GM23338 (cell line): ENCODE measurements around the gene EP300. TPM values are rescaled to one million over a fixed set of nuclear protein-coding genes. Genes with fewer than 3 reads are reported as not detected.
A peak's percentile ranks its signal among the peaks of the same experiment; 100 is the strongest.
"Not testable (repeated sequence)": the region's sequence is repeated elsewhere in the genome, so short reads cannot be mapped to it uniquely, and the experiment has no call there.

Experiments
- ATAC-seq: fragments of 200-7000 bp; cut with Tn5 transposase; 3 replicates; pipeline ENCODE4 v1.9.1; 2020
- DNase-seq: peaks from one replicate; pipeline ENCODE4 v3.0.0-alpha.2; 2015; ENCODE audit warnings: low spot score
- H2AFZ ChIP-seq: fragments of 200-600 bp; sonication (generic); 2 replicates; pipeline ENCODE4 v1.8.0; 2016; ENCODE audit warnings: antibody characterized with exemption, mild to moderate bottlenecking, moderate library complexity
- H3F3A ChIP-seq: fragments of 200-600 bp; sonication (generic); replicated peaks from 2 replicates; pipeline ENCODE4 v1.8.0; 2017; ENCODE audit warnings: antibody characterized with exemption, mixed run types, low read depth
- H3K27ac ChIP-seq: fragments of 200-600 bp; sonication (generic); 2 replicates; pipeline ENCODE4 v1.6.1; 2016; ENCODE audit warnings: low read depth
- H3K27me3 ChIP-seq: fragments of 200-600 bp; sonication (generic); 2 replicates; pipeline ENCODE4 v1.8.0; 2016; ENCODE audit warnings: mild to moderate bottlenecking, mixed run types, moderate library complexity; ENCODE audit not compliant: insufficient read depth
- H3K36me3 ChIP-seq: fragments of 200-600 bp; sonication (generic); 2 replicates; pipeline ENCODE4 v1.8.0; 2016; ENCODE audit warnings: mild to moderate bottlenecking; ENCODE audit not compliant: insufficient read depth
- H3K4me1 ChIP-seq: fragments of 200-600 bp; sonication (generic); 2 replicates; pipeline ENCODE4 v1.8.0; 2016; ENCODE audit warnings: mild to moderate bottlenecking, moderate library complexity; ENCODE audit not compliant: insufficient read depth
- H3K4me2 ChIP-seq: fragments of 200-600 bp; sonication (generic); 2 replicates; pipeline ENCODE4 v1.7.1; 2017; ENCODE audit warnings: mixed run types
- H3K4me3 ChIP-seq: fragments of 200-600 bp; sonication (generic); 2 replicates; pipeline ENCODE4 v1.6.1; 2016; ENCODE audit warnings: mixed run types
- H3K79me2 ChIP-seq: fragments of 200-600 bp; sonication (generic); replicated peaks from 2 replicates; pipeline ENCODE4 v1.8.0; 2017; ENCODE audit warnings: mild to moderate bottlenecking; ENCODE audit not compliant: insufficient read depth
- H3K9me2 ChIP-seq: fragments of 200-600 bp; sonication (generic); 2 replicates; pipeline ENCODE4 v1.8.0; 2017; ENCODE audit not compliant: insufficient read depth
- H4K20me1 ChIP-seq: fragments of 200-600 bp; sonication (generic); replicated peaks from 2 replicates; pipeline ENCODE4 v1.8.0; 2017; ENCODE audit warnings: mild to moderate bottlenecking; ENCODE audit not compliant: insufficient read depth
- H3K27ac Mint-ChIP-seq: 2 replicates; pipeline ENCODE4 v1.8.0; 2020; ENCODE audit warnings: inconsistent platforms, mild to moderate bottlenecking, moderate library complexity, mixed read lengths
- H3K27me3 Mint-ChIP-seq: 3 replicates; pipeline ENCODE4 v1.8.0; 2022; ENCODE audit warnings: low read depth, mild to moderate bottlenecking, moderate library complexity, mixed read lengths, inconsistent platforms; ENCODE audit not compliant: insufficient read depth, poor library complexity
- H3K36me3 Mint-ChIP-seq: 3 replicates; pipeline ENCODE4 v1.8.0; 2021; ENCODE audit warnings: low read depth, mild to moderate bottlenecking, inconsistent platforms, moderate library complexity, mixed read lengths
- H3K4me1 Mint-ChIP-seq: 3 replicates; pipeline ENCODE4 v1.8.0; 2020; ENCODE audit warnings: mild to moderate bottlenecking, inconsistent platforms, mixed read lengths
- H3K4me3 Mint-ChIP-seq: 3 replicates; pipeline ENCODE4 v1.8.0; 2021; ENCODE audit warnings: moderate library complexity, mild to moderate bottlenecking, inconsistent platforms, mixed read lengths
- H3K9me3 Mint-ChIP-seq: 3 replicates; pipeline ENCODE4 v1.8.0; 2020; ENCODE audit warnings: moderate library complexity, mild to moderate bottlenecking, inconsistent platforms, mixed read lengths
- CTCF ChIP-seq, 2 experiments: fragments of 200-600 bp in 1 of 2; sonication (generic) in 1 of 2; conservative IDR thresholded peaks; 2 replicates each; pipeline versions ENCODE4 v1.5.1 to v1.6.1; 2016 to 2017; ENCODE audit warnings: antibody characterized with exemption in 2 of 2, low read depth in 2 of 2, mild to moderate bottlenecking in 2 of 2, moderate library complexity in 1 of 2
- polyA plus RNA-seq: library from polyadenylated mRNA; unstranded; fragments of >200 nt; fragmentation: Nextera tagmentation; extraction: Ambion mirVana; gene quantifications from 2 replicates; pipeline ENCODE4 v1.2.1, GENCODE V29; 2016
- total RNA-seq: library from RNA; depleted of rRNA; stranded (reverse); fragments of >200 nt; shearing (Covaris generic); gene quantifications from 2 replicates; pipeline ENCODE4 v1.2.3, GENCODE V29; 2014
- TF ChIP-seq, protein P1 (sequence below): fragments of 250-450 bp; sonication (Bioruptor Pico); IDR thresholded peaks from 2 replicates; pipeline ENCODE4 v1.5.0; 2020; ENCODE audit warnings: mild to moderate bottlenecking, moderate library complexity
- TF ChIP-seq, protein P2 (sequence below): IDR thresholded peaks from 2 replicates; pipeline ENCODE4 v1.6.1; 2016; ENCODE audit warnings: antibody characterized with exemption

EP300 gene
- total and polyA plus RNA-seq, 2 experiments from 2014 or later: 40.7 to 129 TPM

DNA sequence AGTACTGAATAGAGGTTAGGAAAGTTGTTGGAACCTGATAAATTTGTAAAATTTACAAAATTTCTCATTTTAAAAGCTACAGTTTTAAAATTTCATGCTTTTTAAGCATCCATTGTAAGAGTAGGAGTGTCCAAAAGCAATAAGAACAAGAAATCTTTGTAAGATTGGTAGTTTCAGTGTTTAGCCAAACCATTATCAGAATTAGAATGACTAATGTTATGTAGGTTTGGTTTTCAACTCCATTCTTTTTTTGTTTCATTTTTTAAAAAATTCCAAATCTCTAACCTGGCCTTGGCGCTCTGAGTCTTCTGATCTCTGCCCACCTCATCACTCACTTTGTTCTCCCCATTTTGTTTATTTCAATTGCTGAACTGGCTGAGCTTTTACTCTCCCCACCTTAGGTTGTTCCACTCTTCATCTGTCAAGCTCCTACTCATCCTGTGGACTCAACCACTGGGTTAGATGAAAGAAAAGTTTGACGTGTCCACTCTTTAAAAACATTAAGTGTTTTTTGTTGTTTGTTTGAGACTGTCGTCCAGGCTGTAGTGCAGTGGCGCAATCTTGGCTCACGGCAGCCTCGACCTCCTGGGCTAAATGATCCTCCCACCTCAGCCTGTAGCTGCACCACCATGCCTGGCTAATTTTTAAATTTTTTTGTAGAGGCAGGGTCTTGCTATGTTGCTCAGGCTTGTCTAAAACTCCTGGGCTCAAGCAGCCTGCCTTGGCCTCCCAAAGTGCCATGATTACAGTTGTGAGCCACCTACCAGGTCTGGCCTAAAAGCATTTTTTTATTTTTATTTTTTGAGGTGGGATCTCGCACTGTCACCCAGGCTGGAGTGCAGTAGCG lies 14.0 kb downstream of the EP300 start (continued):
- TF ChIP-seq, protein P1, sequence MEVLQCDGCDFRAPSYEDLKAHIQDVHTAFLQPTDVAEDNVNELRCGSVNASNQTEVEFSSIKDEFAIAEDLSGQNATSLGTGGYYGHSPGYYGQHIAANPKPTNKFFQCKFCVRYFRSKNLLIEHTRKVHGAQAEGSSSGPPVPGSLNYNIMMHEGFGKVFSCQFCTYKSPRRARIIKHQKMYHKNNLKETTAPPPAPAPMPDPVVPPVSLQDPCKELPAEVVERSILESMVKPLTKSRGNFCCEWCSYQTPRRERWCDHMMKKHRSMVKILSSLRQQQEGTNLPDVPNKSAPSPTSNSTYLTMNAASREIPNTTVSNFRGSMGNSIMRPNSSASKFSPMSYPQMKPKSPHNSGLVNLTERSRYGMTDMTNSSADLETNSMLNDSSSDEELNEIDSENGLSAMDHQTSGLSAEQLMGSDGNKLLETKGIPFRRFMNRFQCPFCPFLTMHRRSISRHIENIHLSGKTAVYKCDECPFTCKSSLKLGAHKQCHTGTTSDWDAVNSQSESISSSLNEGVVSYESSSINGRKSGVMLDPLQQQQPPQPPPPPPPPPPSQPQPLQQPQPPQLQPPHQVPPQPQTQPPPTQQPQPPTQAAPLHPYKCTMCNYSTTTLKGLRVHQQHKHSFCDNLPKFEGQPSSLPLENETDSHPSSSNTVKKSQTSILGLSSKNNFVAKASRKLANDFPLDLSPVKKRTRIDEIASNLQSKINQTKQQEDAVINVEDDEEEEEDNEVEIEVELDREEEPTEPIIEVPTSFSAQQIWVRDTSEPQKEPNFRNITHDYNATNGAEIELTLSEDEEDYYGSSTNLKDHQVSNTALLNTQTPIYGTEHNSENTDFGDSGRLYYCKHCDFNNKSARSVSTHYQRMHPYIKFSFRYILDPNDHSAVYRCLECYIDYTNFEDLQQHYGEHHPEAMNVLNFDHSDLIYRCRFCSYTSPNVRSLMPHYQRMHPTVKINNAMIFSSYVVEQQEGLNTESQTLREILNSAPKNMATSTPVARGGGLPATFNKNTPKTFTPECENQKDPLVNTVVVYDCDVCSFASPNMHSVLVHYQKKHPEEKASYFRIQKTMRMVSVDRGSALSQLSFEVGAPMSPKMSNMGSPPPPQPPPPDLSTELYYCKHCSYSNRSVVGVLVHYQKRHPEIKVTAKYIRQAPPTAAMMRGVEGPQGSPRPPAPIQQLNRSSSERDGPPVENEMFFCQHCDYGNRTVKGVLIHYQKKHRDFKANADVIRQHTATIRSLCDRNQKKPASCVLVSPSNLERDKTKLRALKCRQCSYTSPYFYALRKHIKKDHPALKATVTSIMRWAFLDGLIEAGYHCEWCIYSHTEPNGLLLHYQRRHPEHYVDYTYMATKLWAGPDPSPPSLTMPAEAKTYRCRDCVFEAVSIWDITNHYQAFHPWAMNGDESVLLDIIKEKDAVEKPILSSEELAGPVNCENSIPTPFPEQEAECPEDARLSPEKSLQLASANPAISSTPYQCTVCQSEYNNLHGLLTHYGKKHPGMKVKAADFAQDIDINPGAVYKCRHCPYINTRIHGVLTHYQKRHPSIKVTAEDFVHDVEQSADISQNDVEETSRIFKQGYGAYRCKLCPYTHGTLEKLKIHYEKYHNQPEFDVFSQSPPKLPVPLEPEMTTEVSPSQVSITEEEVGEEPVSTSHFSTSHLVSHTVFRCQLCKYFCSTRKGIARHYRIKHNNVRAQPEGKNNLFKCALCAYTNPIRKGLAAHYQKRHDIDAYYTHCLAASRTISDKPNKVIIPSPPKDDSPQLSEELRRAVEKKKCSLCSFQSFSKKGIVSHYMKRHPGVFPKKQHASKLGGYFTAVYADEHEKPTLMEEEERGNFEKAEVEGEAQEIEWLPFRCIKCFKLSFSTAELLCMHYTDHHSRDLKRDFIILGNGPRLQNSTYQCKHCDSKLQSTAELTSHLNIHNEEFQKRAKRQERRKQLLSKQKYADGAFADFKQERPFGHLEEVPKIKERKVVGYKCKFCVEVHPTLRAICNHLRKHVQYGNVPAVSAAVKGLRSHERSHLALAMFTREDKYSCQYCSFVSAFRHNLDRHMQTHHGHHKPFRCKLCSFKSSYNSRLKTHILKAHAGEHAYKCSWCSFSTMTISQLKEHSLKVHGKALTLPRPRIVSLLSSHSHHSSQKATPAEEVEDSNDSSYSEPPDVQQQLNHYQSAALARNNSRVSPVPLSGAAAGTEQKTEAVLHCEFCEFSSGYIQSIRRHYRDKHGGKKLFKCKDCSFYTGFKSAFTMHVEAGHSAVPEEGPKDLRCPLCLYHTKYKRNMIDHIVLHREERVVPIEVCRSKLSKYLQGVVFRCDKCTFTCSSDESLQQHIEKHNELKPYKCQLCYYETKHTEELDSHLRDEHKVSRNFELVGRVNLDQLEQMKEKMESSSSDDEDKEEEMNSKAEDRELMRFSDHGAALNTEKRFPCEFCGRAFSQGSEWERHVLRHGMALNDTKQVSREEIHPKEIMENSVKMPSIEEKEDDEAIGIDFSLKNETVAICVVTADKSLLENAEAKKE (CRISPR knock-in tag): no peak
- TF ChIP-seq CTCF (conservative IDR thresholded peaks at IDR 0.05; ENCODE audit: low read depth in 2 of 2): no peak
- TF ChIP-seq, protein P2, sequence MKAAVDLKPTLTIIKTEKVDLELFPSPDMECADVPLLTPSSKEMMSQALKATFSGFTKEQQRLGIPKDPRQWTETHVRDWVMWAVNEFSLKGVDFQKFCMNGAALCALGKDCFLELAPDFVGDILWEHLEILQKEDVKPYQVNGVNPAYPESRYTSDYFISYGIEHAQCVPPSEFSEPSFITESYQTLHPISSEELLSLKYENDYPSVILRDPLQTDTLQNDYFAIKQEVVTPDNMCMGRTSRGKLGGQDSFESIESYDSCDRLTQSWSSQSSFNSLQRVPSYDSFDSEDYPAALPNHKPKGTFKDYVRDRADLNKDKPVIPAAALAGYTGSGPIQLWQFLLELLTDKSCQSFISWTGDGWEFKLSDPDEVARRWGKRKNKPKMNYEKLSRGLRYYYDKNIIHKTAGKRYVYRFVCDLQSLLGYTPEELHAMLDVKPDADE: no peak

- H3K4me1 Mint-ChIP-seq, H3K9me3 Mint-ChIP-seq, H3F3A ChIP-seq, H3K36me3 ChIP-seq, H3K4me2 ChIP-seq, DNase-seq, H3K27me3 Mint-ChIP-seq, H3K4me3 Mint-ChIP-seq, ATAC-seq, H3K4me1 ChIP-seq, H3K4me3 ChIP-seq, H2AFZ ChIP-seq, H3K9me2 ChIP-seq, H3K27me3 ChIP-seq, H3K27ac Mint-ChIP-seq: not testable (repeated sequence)
- H3K36me3 Mint-ChIP-seq: peaks cover 26% of the 10 kb centered on the region; the same call in 2 of the 3 replicates
- Histone ChIP-seq H3K79me2 (peaks cover 100% of the 10 kb centered on the region), H4K20me1 (peaks cover 70% of the 10 kb centered on the region), H3K27ac (peak overlapping the region; percentile 85; the same call in 1 of the 2 replicates)
These were observed 14.6 kb downstream of the EP300 start for GRCh38 chr22:41106969-41107325.
